H9 (cell line): ENCODE measurements around the gene SLC22A12. TPM values are rescaled to one million over a fixed set of nuclear protein-coding genes. Genes with fewer than 3 reads are reported as not detected.

Experiments used
- DNase-seq: peaks from one replicate; pipeline ENCODE4 v3.0.0-alpha.2; 2017
- H2AFZ ChIP-seq: one replicate; pipeline ENCODE4 v1.6.1; 2013; ENCODE audit warnings: mild to moderate bottlenecking, low read length, control low read depth, moderate library complexity
- H2AK5ac ChIP-seq: 2 replicates; pipeline ENCODE4 v1.6.1; 2013; ENCODE audit warnings: low read length, control low read depth, mixed read lengths; ENCODE audit not compliant: insufficient read length
- H2BK120ac ChIP-seq: one replicate; pipeline ENCODE4 v1.6.1; 2013; ENCODE audit warnings: low read depth, mild to moderate bottlenecking, low read length, control low read depth, inconsistent platforms; ENCODE audit not compliant: poor library complexity, severe bottlenecking
- H2BK12ac ChIP-seq: 2 replicates; pipeline ENCODE4 v1.6.1; 2013; ENCODE audit warnings: low read length, control low read depth, mixed read lengths, low read depth; ENCODE audit not compliant: insufficient read length
- H2BK15ac ChIP-seq: 2 replicates; pipeline ENCODE4 v1.6.1; 2013; ENCODE audit warnings: low read depth, low read length, control low read depth
- H2BK20ac ChIP-seq: one replicate; pipeline ENCODE4 v1.6.1; 2013; ENCODE audit warnings: low read depth, mild to moderate bottlenecking, low read length, control low read depth, inconsistent platforms; ENCODE audit not compliant: poor library complexity, severe bottlenecking
- H2BK5ac ChIP-seq: 2 replicates; pipeline ENCODE4 v1.6.1; 2013; ENCODE audit warnings: low read length, control low read depth, mixed read lengths; ENCODE audit not compliant: insufficient read length
- H3K14ac ChIP-seq: 2 replicates; pipeline ENCODE4 v1.6.1; 2013; ENCODE audit warnings: low read length, control low read depth; ENCODE audit not compliant: insufficient read depth
- H3K18ac ChIP-seq: 2 replicates; pipeline ENCODE4 v1.6.1; 2013; ENCODE audit warnings: low read depth, mild to moderate bottlenecking, mixed read lengths, low read length, control low read depth; ENCODE audit not compliant: insufficient read length
- H3K23ac ChIP-seq: 2 replicates; pipeline ENCODE4 v1.6.1; 2013; ENCODE audit warnings: low read length, control low read depth, mixed read lengths, low read depth; ENCODE audit not compliant: insufficient read length
- H3K23me2 ChIP-seq: 2 replicates; pipeline ENCODE4 v1.6.1; 2013; ENCODE audit warnings: low read depth, mild to moderate bottlenecking, mixed read lengths, low read length, control low read depth; ENCODE audit not compliant: insufficient read length, poor library complexity, severe bottlenecking
- H3K27ac ChIP-seq: 2 replicates; pipeline ENCODE4 v1.5.1; 2013; ENCODE audit warnings: low read length, control low read depth, mixed read lengths, low read depth; ENCODE audit not compliant: insufficient read length
- H3K27me3 ChIP-seq: 2 replicates; pipeline ENCODE4 v1.6.1; 2013; ENCODE audit warnings: low read length, control low read depth, inconsistent platforms; ENCODE audit not compliant: insufficient read depth
- H3K4ac ChIP-seq: 2 replicates; pipeline ENCODE4 v1.6.1; 2013; ENCODE audit warnings: low read depth, mild to moderate bottlenecking, control low read depth, inconsistent platforms, low read length, moderate library complexity
- H3K4me1 ChIP-seq: 2 replicates; pipeline ENCODE4 v1.6.1; 2013; ENCODE audit warnings: low read length, control low read depth, inconsistent platforms; ENCODE audit not compliant: insufficient read depth
- H3K4me2 ChIP-seq: 2 replicates; pipeline ENCODE4 v1.6.1; 2013; ENCODE audit warnings: low read length, control low read depth, mixed read lengths; ENCODE audit not compliant: insufficient read length, insufficient read depth
- H3K56ac ChIP-seq: 2 replicates; pipeline ENCODE4 v1.6.1; 2013; ENCODE audit warnings: low read depth, mild to moderate bottlenecking, mixed read lengths, low read length, control low read depth; ENCODE audit not compliant: insufficient read length
- H3K79me1 ChIP-seq: 2 replicates; pipeline ENCODE4 v1.6.1; 2013; ENCODE audit warnings: low read depth, mild to moderate bottlenecking, moderate library complexity, low read length, control low read depth, inconsistent platforms; ENCODE audit not compliant: insufficient read depth, poor library complexity, severe bottlenecking
- H3K79me2 ChIP-seq: 2 replicates; pipeline ENCODE4 v1.6.1; 2013; ENCODE audit warnings: low read length, control low read depth, inconsistent platforms; ENCODE audit not compliant: insufficient read depth
- H3K9ac ChIP-seq: 2 replicates; pipeline ENCODE4 v1.6.1; 2013; ENCODE audit warnings: low read length, control low read depth, mixed read lengths; ENCODE audit not compliant: insufficient read length; ENCODE audit errors: extremely low read depth
- H3K9me3 ChIP-seq: one replicate; pipeline ENCODE4 v1.6.1; 2013; ENCODE audit warnings: low read depth, low read length, inconsistent platforms; ENCODE audit not compliant: control insufficient read depth
- H3T11ph ChIP-seq: one replicate; pipeline ENCODE4 v1.6.1; 2013; ENCODE audit warnings: mild to moderate bottlenecking, low read length, control low read depth, inconsistent platforms
- H4K20me1 ChIP-seq: one replicate; pipeline ENCODE4 v1.6.1; 2013; ENCODE audit not compliant: control insufficient read depth, insufficient read length, insufficient read depth
- H4K5ac ChIP-seq: 2 replicates; pipeline ENCODE4 v1.6.1; 2013; ENCODE audit warnings: low read depth, mild to moderate bottlenecking, mixed read lengths, low read length, control low read depth; ENCODE audit not compliant: insufficient read length
- H4K8ac ChIP-seq: replicated peaks from 2 replicates; pipeline ENCODE4 v1.6.1; 2013; ENCODE audit warnings: low read length, control low read depth, mixed read lengths, low read depth; ENCODE audit not compliant: insufficient read length
- H4K91ac ChIP-seq: 2 replicates; pipeline ENCODE4 v1.6.1; 2013; ENCODE audit warnings: low read depth, mild to moderate bottlenecking, moderate library complexity, mixed read lengths, low read length, control low read depth; ENCODE audit not compliant: insufficient read length
- H3K27ac Mint-ChIP-seq, 3 experiments: 2 replicates in 2 of 3; 3 replicates in 1 of 3; pipeline ENCODE4 v1.8.0; 2020 to 2021; ENCODE audit warnings: mixed read lengths in 3 of 3, mild to moderate bottlenecking in 1 of 3, moderate library complexity in 1 of 3
- H3K27me3 Mint-ChIP-seq: 2 replicates; pipeline ENCODE4 v1.8.0; 2021; ENCODE audit warnings: low read depth, mild to moderate bottlenecking, moderate library complexity, mixed read lengths
- H3K36me3 Mint-ChIP-seq, 3 experiments: 2 replicates in 2 of 3; 3 replicates in 1 of 3; pipeline ENCODE4 v1.8.0; 2020 to 2021; ENCODE audit warnings: low read depth in 3 of 3, mixed read lengths in 3 of 3; ENCODE audit not compliant: insufficient read depth in 1 of 3
- H3K4me1 Mint-ChIP-seq, 2 experiments: 2 replicates each; pipeline ENCODE4 v1.8.0; 2020; ENCODE audit warnings: mixed read lengths in 2 of 2
- H3K4me3 Mint-ChIP-seq, 2 experiments: 2 replicates in 1 of 2; 3 replicates in 1 of 2; pipeline ENCODE4 v1.8.0; 2020 to 2021; ENCODE audit warnings: mild to moderate bottlenecking in 2 of 2, mixed read lengths in 2 of 2, moderate library complexity in 1 of 2
- H3K9me3 Mint-ChIP-seq, 2 experiments: 2 replicates in 1 of 2; 3 replicates in 1 of 2; pipeline ENCODE4 v1.8.0; 2020; ENCODE audit warnings: mild to moderate bottlenecking in 2 of 2, mixed read lengths in 2 of 2, moderate library complexity in 1 of 2
- CTCF ChIP-seq: fragments of 200-600 bp; sonication (generic); conservative IDR thresholded peaks from 3 replicates; pipeline ENCODE4 v1.8.0; 2021; ENCODE audit warnings: antibody characterized with exemption, mild to moderate bottlenecking
- WGBS: extraction: QIAGEN DNeasy Blood & Tissue Kit; methylation state at CpG from one replicate; pipeline ENCODE4 v1.1.7; 2013; ENCODE audit warnings: missing lambda C conversion rate, low lambda C conversion rate, mixed read lengths; ENCODE audit not compliant: insufficient read length; ENCODE audit errors: extremely low coverage; 5-methylcytosine and 5-hydroxymethylcytosine counted together
- total RNA-seq: library from RNA; stranded (reverse); gene quantifications from 2 replicates; pipeline ENCODE4 v1.2.1, GENCODE V29; 2021

The SLC22A12 gene
- total RNA-seq, 1 experiment from 2014 or later, result not detected

- peaks cover 7% of the 10 kb centered on the region; the same call in 1 of the 2 replicates for H3K4me1 ChIP-seq
- Mint-ChIP-seq H3K27me3 (peaks cover 12% of the 10 kb centered on the region), H3K27ac (peak overlapping the region in 2 of 3 experiments; percentile 64 to 92; a peak in 5 of 7 replicates), H3K36me3 (peaks cover 0 to 5% (median 0%) of the 10 kb centered on the region in 3 experiments; a peak in 1 of 7 replicates), H3K9me3 (peaks cover 3 to 8% of the 10 kb centered on the region in 2 experiments; a peak in 4 of 5 replicates), H3K4me1 (peaks cover 39 to 49% of the 10 kb centered on the region in 2 experiments), H3K4me3 (no peak overlapping the region)
- no peak overlapping the region for H3K56ac ChIP-seq
- no peak overlapping the region for H3K4ac ChIP-seq
- H3K23ac ChIP-seq, result no peak overlapping the region
- H3K9ac ChIP-seq, result no peak overlapping the region
- no peak overlapping the region for H2BK20ac ChIP-seq
- no peak overlapping the region for H2AFZ ChIP-seq
- H4K91ac ChIP-seq, result no peak overlapping the region
- no peak overlapping the region for H2BK120ac ChIP-seq
- no peak overlapping the region for H2BK12ac ChIP-seq
- no peak overlapping the region for H2BK15ac ChIP-seq
- H3K23me2 ChIP-seq, result no peaks in the 10 kb centered on the region
- no peak overlapping the region for H3K27ac ChIP-seq
- no CpG with 5 or more reads among the region's 12 CpGs for WGBS
- H3T11ph ChIP-seq, result no peak overlapping the region
- no peaks in the 10 kb centered on the region for H3K79me1 ChIP-seq
- TF ChIP-seq CTCF, result no peak
- no peak overlapping the region for H2AK5ac ChIP-seq
- H3K18ac ChIP-seq, result no peak overlapping the region
- no peak for DNase-seq
- no peak overlapping the region for H3K14ac ChIP-seq
- no peak overlapping the region for H4K5ac ChIP-seq
- H3K27me3 ChIP-seq, result no peaks in the 10 kb centered on the region
- no peak overlapping the region for H2BK5ac ChIP-seq
- no peak overlapping the region for H4K8ac ChIP-seq
- no peaks in the 10 kb centered on the region for H3K9me3 ChIP-seq
- H3K79me2 ChIP-seq, result no peaks in the 10 kb centered on the region
- H4K20me1 ChIP-seq, result no peaks in the 10 kb centered on the region
- no peak overlapping the region for H3K4me2 ChIP-seq
Measured at GRCh38 chr11:64556721-64557250, 34.2 kb upstream of the SLC22A12 start.
